ENCODE data around the gene EIF3L.

EIF3L gene

GRCh38 chr22:37905534-37906363 lies 56.5 kb downstream of the EIF3L start, which contains the start of gene MICALL1:
TSS of gene MICALL1 (plus strand) at chr22:37906297. CDS start at chr22:37906423, 126 bp downstream.
- peak; percentile 67 for DNase-seq (ENCODE audit: low spot score)

DNA sequence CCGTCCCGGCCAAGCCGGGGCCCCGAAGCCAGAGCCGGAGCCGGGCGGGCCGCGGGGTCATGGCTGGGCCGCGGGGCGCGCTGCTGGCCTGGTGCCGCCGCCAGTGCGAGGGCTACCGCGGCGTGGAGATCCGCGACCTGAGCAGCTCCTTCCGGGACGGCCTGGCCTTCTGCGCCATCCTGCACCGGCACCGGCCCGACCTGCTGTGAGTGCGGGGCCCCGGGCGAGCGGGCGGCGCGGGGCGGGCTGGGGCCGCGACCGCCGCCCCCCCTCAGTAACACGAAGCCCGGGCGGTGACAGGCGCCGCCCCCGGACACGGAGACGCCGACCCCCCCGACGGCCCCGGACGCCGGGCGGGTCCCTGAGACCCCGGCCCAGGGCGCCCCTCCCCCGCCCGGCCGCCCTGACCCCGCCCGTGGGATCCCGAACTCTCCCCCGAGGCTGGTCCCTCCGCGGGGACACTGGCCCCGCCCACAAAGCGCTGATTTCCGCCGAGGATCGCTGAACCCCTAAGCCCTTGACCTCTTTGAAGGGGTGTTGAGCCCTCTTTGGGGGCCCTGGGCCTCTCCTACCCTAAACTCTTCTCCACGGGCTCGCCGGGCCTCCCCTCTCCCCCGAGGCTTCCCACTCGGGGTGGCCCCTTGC lies 57.3 kb downstream of the EIF3L start:
- DNase-seq (ENCODE audit: low spot score) = peak; percentile 38

- no peak for DNase-seq (ENCODE audit: low spot score)
Observed at GRCh38 chr22:37907036-37907954, 58.1 kb downstream of the EIF3L start.

DNA sequence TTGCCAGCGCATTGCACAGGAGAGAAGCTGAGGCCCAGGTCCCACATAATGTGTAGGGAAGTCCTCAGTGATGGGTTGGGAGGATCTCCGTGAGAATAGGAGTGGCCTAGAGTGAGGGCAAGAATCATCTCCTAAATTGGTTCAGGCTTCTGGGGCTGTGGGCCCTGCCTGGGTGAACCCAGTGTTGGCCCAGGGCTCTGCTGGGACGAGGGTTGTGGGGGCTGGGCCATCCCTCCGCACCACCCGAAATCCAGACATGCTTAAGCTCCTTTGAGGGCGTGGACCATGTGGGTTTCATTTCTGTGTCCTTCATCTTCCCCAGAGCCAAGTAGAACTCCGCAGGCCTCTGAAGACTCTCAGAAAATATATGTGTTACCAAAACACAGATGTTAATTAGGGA lies 60.5 kb downstream of the EIF3L start:
- DNase-seq (ENCODE audit: low spot score) = no peak

- no peak for DNase-seq (ENCODE audit: low spot score)
Observed at GRCh38 chr22:37910890-37911672, 61.9 kb downstream of the EIF3L start.

- no peak for DNase-seq (ENCODE audit: low spot score)
Observed at GRCh38 chr22:37911697-37912096, 62.5 kb downstream of the EIF3L start.

GRCh38 chr22:37912171-37912570 lies 63.0 kb downstream of the EIF3L start:
- no peak for DNase-seq (ENCODE audit: low spot score)

GRCh38 chr22:37913233-37913721 lies 64.1 kb downstream of the EIF3L start:
- no peak for DNase-seq (ENCODE audit: low spot score)

DNA sequence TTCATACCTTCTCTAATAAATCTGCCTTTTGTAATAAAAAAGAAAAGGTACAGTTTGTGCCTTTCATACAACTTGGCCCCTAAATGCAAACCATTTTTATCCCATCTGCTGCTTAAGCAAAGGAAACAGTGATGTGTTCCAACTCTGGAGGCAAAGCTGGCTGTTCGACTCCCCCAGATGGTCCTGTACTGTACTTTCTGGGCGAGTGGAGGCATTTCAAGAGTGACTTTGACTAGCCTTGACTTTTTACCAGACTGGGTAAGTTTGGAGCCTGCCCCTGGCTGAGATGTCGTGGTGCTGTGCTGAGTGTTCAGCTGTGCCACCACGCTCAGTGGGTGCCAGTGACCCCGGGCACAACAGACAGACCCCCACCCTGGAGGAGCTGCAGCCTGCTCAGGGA lies 67.1 kb downstream of the EIF3L start:
- DNase-seq (ENCODE audit: low spot score) = no peak

DNA sequence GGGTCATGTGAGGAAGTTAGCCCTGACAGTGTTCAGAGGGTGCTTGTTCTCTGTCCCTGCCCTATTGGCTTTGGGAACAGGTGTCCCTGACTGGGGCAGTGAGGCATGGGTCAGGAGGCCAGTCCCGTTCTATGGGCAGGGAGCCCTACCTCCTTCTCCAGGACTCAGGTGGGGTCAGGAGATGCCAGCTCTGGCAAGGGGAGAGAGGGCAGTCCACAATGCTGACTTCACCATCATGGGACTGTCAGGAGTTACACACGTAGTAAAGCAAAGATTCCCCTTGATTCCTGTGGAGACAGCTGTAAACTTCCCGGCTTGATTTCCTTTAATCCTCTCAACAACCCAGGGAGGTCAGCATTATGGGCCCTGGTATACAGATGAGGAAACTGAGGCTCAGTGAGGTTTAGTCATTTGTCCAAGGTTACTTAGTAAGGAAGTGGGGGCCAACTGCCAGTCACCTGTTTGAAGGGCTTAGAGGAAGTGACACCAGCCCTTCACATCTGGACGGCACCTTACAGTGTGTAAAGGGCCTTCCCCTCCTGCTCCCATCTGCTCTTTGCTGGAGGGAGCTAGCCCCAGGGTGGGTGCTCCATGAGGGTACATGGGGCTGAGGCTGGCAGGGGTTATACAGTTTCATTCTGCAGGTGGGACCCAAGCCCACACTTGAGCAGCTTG lies 68.8 kb downstream of the EIF3L start:
- DNase-seq (ENCODE audit: low spot score) = peak; percentile 54

GRCh38 chr22:37918580-37919270 lies 69.5 kb downstream of the EIF3L start:
- no peak for DNase-seq (ENCODE audit: low spot score)

DNA sequence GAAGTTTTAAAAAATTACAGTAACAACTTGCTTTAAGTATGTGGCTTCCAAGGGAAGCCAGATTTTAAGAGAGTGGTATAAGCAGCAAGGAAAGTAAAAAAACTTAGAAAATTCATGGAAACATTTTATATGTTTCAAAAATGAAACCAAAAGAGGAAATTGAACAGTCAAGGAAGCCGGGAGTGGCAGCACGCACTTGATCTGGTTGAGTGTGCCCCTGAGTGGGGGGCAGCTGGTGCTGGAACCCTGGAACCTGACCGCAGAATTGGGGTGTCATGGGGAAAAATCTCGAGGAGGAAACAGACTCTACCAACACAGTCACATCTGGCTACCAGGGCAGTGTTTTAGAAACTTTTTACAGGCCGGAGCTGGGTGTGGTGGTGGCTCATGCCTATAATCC lies 70.9 kb downstream of the EIF3L start:
- no peak for DNase-seq (ENCODE audit: low spot score)

- DNase-seq (ENCODE audit: low spot score) = no peak
Observed at GRCh38 chr22:37922191-37922590, 73.0 kb downstream of the EIF3L start.

GRCh38 chr22:37923927-37924326 lies 74.7 kb downstream of the EIF3L start:
- no peak for DNase-seq (ENCODE audit: low spot score)

DNA sequence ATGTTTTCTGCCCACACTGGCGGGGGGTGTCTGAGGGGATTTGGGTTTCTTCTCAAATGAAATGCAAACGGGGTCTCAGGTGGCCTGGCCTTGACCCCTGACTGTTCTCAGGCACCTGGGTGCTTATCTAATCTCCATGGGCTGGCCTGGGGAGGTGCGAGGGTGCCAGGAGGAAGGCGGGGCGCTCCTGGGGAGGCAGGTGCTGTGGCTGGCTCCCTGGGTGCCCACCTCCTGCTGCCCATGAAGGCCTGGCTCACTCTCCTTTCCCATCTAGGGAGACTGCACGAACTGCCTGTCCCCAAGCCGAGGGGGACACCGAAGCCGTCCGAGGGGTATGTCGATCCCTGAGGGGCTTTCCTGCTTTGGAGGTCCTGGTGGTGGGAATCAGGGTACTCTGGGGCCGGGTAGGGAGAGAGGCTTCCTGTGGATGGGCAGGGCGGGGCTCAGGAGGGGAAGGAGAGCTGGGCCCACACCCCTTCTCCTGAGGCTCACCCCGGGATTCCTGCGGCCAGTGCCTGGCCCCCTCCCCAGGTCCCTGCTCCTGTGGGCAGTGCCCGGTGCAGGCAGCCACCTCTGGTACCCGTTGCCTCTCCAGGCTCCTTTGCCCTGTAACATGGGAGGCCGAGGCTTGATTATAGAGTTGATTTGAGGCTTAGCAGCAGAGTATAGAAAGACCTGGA lies 75.3 kb downstream of the EIF3L start:
- no peak for DNase-seq (ENCODE audit: low spot score)

DNA sequence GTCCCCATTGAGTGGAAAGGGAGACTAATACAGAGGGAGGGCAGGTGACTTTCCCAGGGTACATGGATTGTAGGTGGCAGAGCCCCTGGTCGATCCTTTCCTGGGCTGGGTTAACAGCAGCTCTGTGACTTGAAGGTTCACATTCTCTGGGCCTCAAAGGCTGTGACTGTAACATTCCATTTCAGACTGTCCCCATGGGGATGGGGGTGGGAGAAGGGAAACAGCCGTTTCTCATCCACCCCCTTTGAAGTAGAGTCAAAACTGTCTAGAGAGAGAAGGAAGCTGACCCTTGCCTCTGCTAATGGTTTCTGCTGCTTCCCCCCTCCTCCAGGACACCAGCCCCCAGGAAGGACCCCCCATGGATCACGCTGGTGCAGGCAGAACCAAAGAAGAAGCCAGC lies 76.1 kb downstream of the EIF3L start:
- DNase-seq (ENCODE audit: low spot score) = no peak

- no peak for DNase-seq (ENCODE audit: low spot score)
Observed at GRCh38 chr22:37925767-37926166, 76.5 kb downstream of the EIF3L start.

- no peak for DNase-seq (ENCODE audit: low spot score)
Observed at GRCh38 chr22:37926358-37926757, 77.1 kb downstream of the EIF3L start.

DNA sequence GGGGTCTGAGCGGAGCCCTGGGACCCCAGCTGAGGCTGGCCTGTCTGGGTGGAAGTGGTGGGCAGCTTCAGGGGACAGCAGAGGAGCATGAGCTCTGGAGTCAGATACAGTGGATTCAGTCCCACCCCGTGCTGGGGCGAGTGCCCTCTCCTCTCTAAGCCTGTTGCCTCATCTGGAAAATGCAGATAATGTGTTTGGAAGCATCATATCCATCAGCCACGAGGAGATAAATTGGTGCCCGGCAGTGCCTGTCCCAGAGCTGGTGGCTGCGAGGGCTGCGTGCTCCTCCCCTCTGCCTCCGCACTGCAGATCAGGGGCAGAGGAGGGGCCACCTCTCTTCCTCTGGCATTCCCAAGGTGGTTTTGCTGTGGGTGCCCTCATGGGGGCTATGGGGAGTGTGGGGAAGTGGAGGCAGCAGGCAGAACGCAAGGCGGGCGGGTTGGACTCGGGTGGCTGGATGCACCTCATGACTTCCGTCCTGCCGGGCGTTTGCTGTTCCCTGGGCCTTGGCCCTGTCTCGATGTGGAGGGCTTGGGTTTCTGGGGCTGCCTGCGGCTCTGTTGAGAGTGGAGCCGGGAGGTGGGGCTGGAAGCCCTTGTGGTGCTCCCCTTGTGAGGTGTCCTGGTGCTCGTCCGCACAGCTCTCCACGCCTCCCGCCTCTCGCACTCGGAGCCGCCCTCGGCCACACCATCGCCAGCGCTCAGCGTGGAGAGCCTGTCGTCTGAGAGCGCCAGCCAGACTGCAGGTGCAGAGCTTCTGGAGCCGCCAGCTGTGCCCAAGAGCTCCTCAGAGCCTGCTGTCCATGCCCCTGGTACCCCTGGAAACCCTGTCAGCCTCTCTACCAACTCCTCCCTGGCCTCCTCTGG lies 77.8 kb downstream of the EIF3L start:
- DNase-seq (ENCODE audit: low spot score) = no peak
